Right forelimb (tissue), 1 donor: ENCODE data around the gene LSAMP.
"Not testable (repeated sequence)": the region's sequence is repeated elsewhere in the genome, so short reads cannot be mapped to it uniquely, and the experiment has no call there.

ENCODE experiments used
- DNase-seq: peaks from one replicate; pipeline ENCODE4 v3.0.0-alpha.2; 2018

The LSAMP gene

GRCh38 chr3:116087426-116087825 is 357.9 kb downstream of the LSAMP start:
- no peak for DNase-seq

- DNase-seq = no peak
Observed at GRCh38 chr3:116084999-116085791, 360.1 kb downstream of the LSAMP start.

GRCh38 chr3:116083683-116084082 is 361.6 kb downstream of the LSAMP start:
- no peak for DNase-seq

GRCh38 chr3:116078561-116078960 is 366.7 kb downstream of the LSAMP start:
- no peak for DNase-seq

GRCh38 chr3:116077557-116077956 is 367.7 kb downstream of the LSAMP start:
- no peak for DNase-seq

GRCh38 chr3:116077059-116077458 is 368.2 kb downstream of the LSAMP start:
- DNase-seq = no peak

- not testable (repeated sequence) for DNase-seq
Observed at GRCh38 chr3:116070516-116071278, 374.6 kb downstream of the LSAMP start.

- DNase-seq = no peak
Observed at GRCh38 chr3:116070061-116070460, 375.2 kb downstream of the LSAMP start.

- DNase-seq = no peak
Observed at GRCh38 chr3:116069024-116069423, 376.3 kb downstream of the LSAMP start.

- no peak for DNase-seq
Observed at GRCh38 chr3:116067326-116067725, 378.0 kb downstream of the LSAMP start.

- DNase-seq = no peak
Observed at GRCh38 chr3:116065501-116065900, 379.8 kb downstream of the LSAMP start.

GRCh38 chr3:116064646-116065045 is 380.6 kb downstream of the LSAMP start:
- no peak for DNase-seq

GRCh38 chr3:116059421-116060096 is 385.7 kb downstream of the LSAMP start:
- DNase-seq = no peak

GRCh38 chr3:116058844-116059243 is 386.4 kb downstream of the LSAMP start:
- no peak for DNase-seq

GRCh38 chr3:116057400-116058006 is 387.8 kb downstream of the LSAMP start:
- DNase-seq = no peak

- no peak for DNase-seq
Observed at GRCh38 chr3:116056280-116056679, 389.0 kb downstream of the LSAMP start.

GRCh38 chr3:116053017-116053416 is 392.3 kb downstream of the LSAMP start:
- DNase-seq = no peak

GRCh38 chr3:116052602-116053001 is 392.7 kb downstream of the LSAMP start:
- no peak for DNase-seq

- no peak for DNase-seq
Observed at GRCh38 chr3:116051586-116051985, 393.7 kb downstream of the LSAMP start.

GRCh38 chr3:116051040-116051439 is 394.2 kb downstream of the LSAMP start:
- no peak for DNase-seq

- DNase-seq = no peak
Observed at GRCh38 chr3:116050311-116050915, 394.9 kb downstream of the LSAMP start.

GRCh38 chr3:116048991-116049390 is 396.3 kb downstream of the LSAMP start:
- DNase-seq = no peak

GRCh38 chr3:116046350-116046749 is 398.9 kb downstream of the LSAMP start:
- DNase-seq = no peak
